ENCODE measurements around the gene ZBTB17.

DNA sequence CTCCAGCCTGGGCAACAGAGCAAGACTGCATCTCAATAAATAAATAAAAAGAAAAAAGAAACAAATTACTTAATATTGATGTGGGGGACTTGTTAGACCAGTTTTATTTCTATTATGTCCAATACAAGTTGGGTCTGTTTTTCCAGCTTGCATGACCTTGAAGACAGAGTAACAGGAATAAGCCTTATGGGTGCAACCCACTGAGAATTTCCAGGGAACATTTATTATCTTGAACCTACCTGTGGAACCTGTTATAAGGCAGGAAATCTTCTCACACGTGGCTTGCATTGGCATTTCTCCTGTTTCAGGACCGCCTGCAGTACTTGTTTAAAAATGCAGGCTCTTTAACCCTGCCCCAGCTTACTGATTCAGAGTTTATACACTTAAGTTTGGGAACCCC, 64.0 kb downstream of the ZBTB17 start:
- no peak; the same call in 1 of the 2 replicates for TF ChIP-seq CTCF (conservative IDR thresholded peaks at IDR 0.05)
- TF ChIP-seq ZFX (IDR thresholded peaks at IDR 0.05) = no peak

All from C4-2B (cell line).